ENCODE results near the gene CCM2.

CCM2 gene

GRCh38 chr7:45075355-45075644 is 75.3 kb downstream of the CCM2 start:
- no peak for DNase-seq
- Histone ChIP-seq H3K79me2 (ENCODE audit: low read length) (peaks cover 28% of the 10 kb centered on the region), H3K4me2 (ENCODE audit: low read depth, low read length) (no peak overlapping the region), H3F3A (ENCODE audit: insufficient read depth, low read length) (0 out of 2 replicates have a peak, but pooled peaks cover 4% of the 10 kb centered on the region), H4K20me1 (ENCODE audit: insufficient read depth, low read length) (peaks cover 7% of the 10 kb centered on the region; the same call in 1 of the 2 replicates), H3K27ac (ENCODE audit: low read length) (no peak overlapping the region), H3K4me3 (ENCODE audit: low read length) (no peak overlapping the region), H3K4me1 (ENCODE audit: low read length) (no peaks in the 10 kb centered on the region), H2AFZ (ENCODE audit: low read length) (no peak overlapping the region), H3K36me3 (replicated peaks; ENCODE audit: insufficient read depth, low read length) (peaks cover 15% of the 10 kb centered on the region), H3K27me3 (replicated peaks; ENCODE audit: insufficient read depth, low read length) (no peaks in the 10 kb centered on the region), H3K9me3 (replicated peaks; ENCODE audit: insufficient read depth, low read length) (no peaks in the 10 kb centered on the region), H3K9me2 (replicated peaks; ENCODE audit: insufficient read depth, low read length) (no peaks in the 10 kb centered on the region), H3K9ac (ENCODE audit: low read length) (no peak overlapping the region)
- TF ChIP-seq EZH2 (optimal IDR thresholded peaks at IDR 0.05; ENCODE audit: low read depth, low read length) (no peak), EZH2phosphoT487 (IDR thresholded peaks at IDR 0.05; ENCODE audit: low read length) (no peak), CTCF (IDR thresholded peaks at IDR 0.05; ENCODE audit: low read length) (no peak)

GRCh38 chr7:45075871-45076796 is 76.1 kb downstream of the CCM2 start:
- TF ChIP-seq EZH2 (optimal IDR thresholded peaks at IDR 0.05; ENCODE audit: low read depth, low read length) = no peak
- no peaks in the 10 kb centered on the region for H3K27me3 ChIP-seq (replicated peaks; ENCODE audit: insufficient read depth, low read length)

GRCh38 chr7:45076946-45077345 is 76.9 kb downstream of the CCM2 start:
- H3K4me1 ChIP-seq (ENCODE audit: low read length) = no peaks in the 10 kb centered on the region
- no peak overlapping the region for H3K9ac ChIP-seq (ENCODE audit: low read length)
- H2AFZ ChIP-seq (ENCODE audit: low read length) = no peak overlapping the region
- no peak overlapping the region for H3K4me3 ChIP-seq (ENCODE audit: low read length)
- H3K9me2 ChIP-seq (replicated peaks; ENCODE audit: insufficient read depth, low read length) = no peaks in the 10 kb centered on the region
- 0 out of 2 replicates have a peak, but pooled peaks cover 5% of the 10 kb centered on the region for H3F3A ChIP-seq (ENCODE audit: insufficient read depth, low read length)
- no peaks in the 10 kb centered on the region for H3K27me3 ChIP-seq (replicated peaks; ENCODE audit: insufficient read depth, low read length)
- peaks cover 7% of the 10 kb centered on the region; the same call in 1 of the 2 replicates for H3K36me3 ChIP-seq (replicated peaks; ENCODE audit: insufficient read depth, low read length)
- no peaks in the 10 kb centered on the region for H3K9me3 ChIP-seq (replicated peaks; ENCODE audit: insufficient read depth, low read length)
- peaks cover 15% of the 10 kb centered on the region for H3K79me2 ChIP-seq (ENCODE audit: low read length)
- H3K4me2 ChIP-seq (ENCODE audit: low read depth, low read length) = no peak overlapping the region
- no peak for DNase-seq
- TF ChIP-seq EZH2phosphoT487 (IDR thresholded peaks at IDR 0.05; ENCODE audit: low read length) = no peak
- TF ChIP-seq EZH2 (optimal IDR thresholded peaks at IDR 0.05; ENCODE audit: low read depth, low read length) = no peak
- TF ChIP-seq CTCF (IDR thresholded peaks at IDR 0.05; ENCODE audit: low read length) = no peak
- H4K20me1 ChIP-seq (ENCODE audit: insufficient read depth, low read length) = peaks cover 6% of the 10 kb centered on the region; the same call in 1 of the 2 replicates
- no peak overlapping the region for H3K27ac ChIP-seq (ENCODE audit: low read length)

More at GRCh38 chr7:45075871-45076796, 76.1 kb downstream of the CCM2 start:
- H2AFZ ChIP-seq (ENCODE audit: low read length) = no peak overlapping the region
- 0 out of 2 replicates have a peak, but pooled peaks cover 5% of the 10 kb centered on the region for H3F3A ChIP-seq (ENCODE audit: insufficient read depth, low read length)
- H3K4me2 ChIP-seq (ENCODE audit: low read depth, low read length) = no peak overlapping the region
- H3K79me2 ChIP-seq (ENCODE audit: low read length) = peaks cover 22% of the 10 kb centered on the region
- no peaks in the 10 kb centered on the region for H3K9me3 ChIP-seq (replicated peaks; ENCODE audit: insufficient read depth, low read length)
- H3K9me2 ChIP-seq (replicated peaks; ENCODE audit: insufficient read depth, low read length) = no peaks in the 10 kb centered on the region
- no peaks in the 10 kb centered on the region for H3K4me1 ChIP-seq (ENCODE audit: low read length)
- peaks cover 15% of the 10 kb centered on the region; the same call in 1 of the 2 replicates for H3K36me3 ChIP-seq (replicated peaks; ENCODE audit: insufficient read depth, low read length)
- DNase-seq = no peak
- H4K20me1 ChIP-seq (ENCODE audit: insufficient read depth, low read length) = peaks cover 7% of the 10 kb centered on the region; the same call in 1 of the 2 replicates
- H3K9ac ChIP-seq (ENCODE audit: low read length) = no peak overlapping the region
- H3K4me3 ChIP-seq (ENCODE audit: low read length) = no peak overlapping the region
- H3K27ac ChIP-seq (ENCODE audit: low read length) = no peak overlapping the region
